Parietal lobe (tissue), 1 donor: Measurements from ENCODE around the gene OR5F1. TPM values are rescaled to one million over a fixed set of nuclear protein-coding genes. Genes with fewer than 3 reads are reported as not detected.

Experiments used
- total RNA-seq: library from RNA; depleted of rRNA; stranded (reverse); fragments of >200 nt; gene quantifications from one replicate; pipeline ENCODE4 v1.2.3, GENCODE V29; 2014

OR5F1 gene
- not detected for total RNA-seq

DNA sequence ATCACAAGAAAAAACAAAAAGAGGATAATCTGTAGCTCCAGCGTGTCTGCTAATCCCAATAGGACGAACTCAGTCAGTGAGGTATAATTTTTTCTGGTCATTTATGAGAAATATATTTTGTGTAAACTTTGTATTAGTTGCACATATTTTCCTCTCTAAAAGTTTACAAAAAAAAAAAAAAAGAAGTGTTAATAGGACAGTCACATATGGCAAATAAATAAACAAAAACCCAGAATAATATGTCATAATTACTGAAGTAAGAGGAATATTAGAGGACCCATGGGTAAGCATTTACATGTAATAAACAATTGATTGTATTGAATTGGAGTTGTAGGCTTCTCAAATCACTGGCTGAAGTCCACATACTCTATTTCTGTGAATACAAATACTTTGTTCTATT, at the start of gene OR5F1:
Gene OR5F1, minus strand, starts transcription at position 101 of the 400 bp plus-strand sequence. Its CDS starts 0 bp downstream, at position 101.

DNA sequence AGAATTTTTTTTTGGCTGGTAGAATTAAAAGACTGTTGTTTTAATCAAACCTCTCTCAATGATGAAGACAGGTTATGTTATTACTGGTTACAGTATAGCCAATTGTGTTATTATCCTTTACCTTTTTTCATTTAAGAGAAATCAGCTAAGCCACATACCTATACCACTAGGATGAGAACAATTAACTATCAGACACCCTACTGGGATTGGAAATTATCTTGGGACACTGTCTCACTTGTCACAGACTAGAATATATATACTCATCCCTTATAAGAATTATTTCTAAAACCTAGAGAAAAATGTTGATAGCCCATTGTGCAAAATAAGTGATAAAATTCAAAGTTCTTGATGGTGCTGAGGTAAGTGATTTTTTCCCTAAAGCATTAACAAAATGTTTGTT, 32.9 kb upstream of the OR5F1 start, which contains the start of gene OR5AS1:
Gene OR5AS1, plus strand, starts transcription at position 301 of the 400 bp plus-strand sequence. CDS start 2,765 bp downstream, outside the sequence.

GRCh38 chr11:55969845-55970244, 24.6 kb downstream of the OR5F1 start, which contains the start of gene OR10AG1:
Gene OR10AG1, minus strand, starts transcription at chr11:55969945. Its CDS starts 38 bp downstream, at chr11:55969907.

Other genes starting within 250 kb of the OR5F1 start
- not detected for gene OR5D13, start 221.2 kb downstream of the OR5F1 start, total RNA-seq
- not detected for gene OR5D14, start 199.1 kb downstream of the OR5F1 start, total RNA-seq
- not detected for gene OR5L1, start 183.3 kb downstream of the OR5F1 start, total RNA-seq
- not detected for gene OR5D18, start 175.0 kb downstream of the OR5F1 start, total RNA-seq
- gene OR5L2, start 167.4 kb downstream of the OR5F1 start, total RNA-seq: not detected
- not detected for gene OR5D16, start 155.9 kb downstream of the OR5F1 start, total RNA-seq
- gene TRIM51, start 111.3 kb downstream of the OR5F1 start, total RNA-seq: not detected
- not detected for gene OR5W2, start 80.0 kb downstream of the OR5F1 start, total RNA-seq
- gene OR5I1, start 58.2 kb downstream of the OR5F1 start, total RNA-seq: not detected
- not detected for gene OR10AG1, start 24.7 kb downstream of the OR5F1 start, total RNA-seq
- gene OR5AS1, start 33.0 kb upstream of the OR5F1 start, total RNA-seq: not detected
- not detected for gene OR8I2, start 98.7 kb upstream of the OR5F1 start, total RNA-seq
- not detected for gene OR8H2, start 109.1 kb upstream of the OR5F1 start, total RNA-seq
- gene OR8H3, start 127.7 kb upstream of the OR5F1 start, total RNA-seq: not detected
- not detected for gene OR8J3, start 145.6 kb upstream of the OR5F1 start, total RNA-seq
- gene OR8K5, start 165.7 kb upstream of the OR5F1 start, total RNA-seq: not detected
- gene OR5J2, start 182.0 kb upstream of the OR5F1 start, total RNA-seq: not detected
- not detected for gene OR5T2, start 239.6 kb upstream of the OR5F1 start, total RNA-seq